ENCODE data around the gene LIMA1. TPM values are rescaled to one million over a fixed set of nuclear protein-coding genes. Genes with fewer than 3 reads are reported as not detected.

Gene LIMA1
- total RNA-seq, 1 donor from 2014 or later = 40.9 TPM

GRCh38 chr12:50184261-50184660 lies 99.1 kb downstream of the LIMA1 start:
- Mint-ChIP-seq H3K27me3 (no peaks in the 10 kb centered on the region), H3K36me3 (ENCODE audit: insufficient read depth) (peaks cover 2% of the 10 kb centered on the region), H3K27ac (no peak overlapping the region), H3K4me1 (ENCODE audit: low read depth) (no peaks in the 10 kb centered on the region), H3K4me3 (ENCODE audit: low read depth) (no peak overlapping the region), H3K9me3 (ENCODE audit: low read depth) (no peaks in the 10 kb centered on the region)
- no peak for TF ChIP-seq CTCF (IDR thresholded peaks at IDR 0.05; ENCODE audit: unreplicated experiment)
- no peak for DNase-seq (ENCODE audit: low spot score, unreplicated experiment)

- Mint-ChIP-seq H3K27me3 (no peaks in the 10 kb centered on the region), H3K27ac (no peak overlapping the region), H3K4me1 (ENCODE audit: low read depth) (no peaks in the 10 kb centered on the region), H3K9me3 (ENCODE audit: low read depth) (no peaks in the 10 kb centered on the region), H3K4me3 (ENCODE audit: low read depth) (no peak overlapping the region), H3K36me3 (ENCODE audit: insufficient read depth) (peaks cover 2% of the 10 kb centered on the region)
- no peak for TF ChIP-seq CTCF (IDR thresholded peaks at IDR 0.05; ENCODE audit: unreplicated experiment)
- DNase-seq (ENCODE audit: low spot score, unreplicated experiment) = no peak
Measured at GRCh38 chr12:50182461-50182860, 100.9 kb downstream of the LIMA1 start.

- DNase-seq (ENCODE audit: low spot score, unreplicated experiment) = no peak
Measured at GRCh38 chr12:50181691-50182090, 101.6 kb downstream of the LIMA1 start.

GRCh38 chr12:50175716-50176026 lies 107.6 kb downstream of the LIMA1 start:
- H3K27me3 Mint-ChIP-seq = no peaks in the 10 kb centered on the region

More at GRCh38 chr12:50181691-50182090, 101.6 kb downstream of the LIMA1 start:
- TF ChIP-seq CTCF (IDR thresholded peaks at IDR 0.05; ENCODE audit: unreplicated experiment) = no peak
- Mint-ChIP-seq H3K27ac (no peak overlapping the region), H3K36me3 (ENCODE audit: insufficient read depth) (peaks cover 2% of the 10 kb centered on the region), H3K27me3 (no peaks in the 10 kb centered on the region), H3K9me3 (ENCODE audit: low read depth) (no peaks in the 10 kb centered on the region), H3K4me3 (ENCODE audit: low read depth) (no peak overlapping the region), H3K4me1 (ENCODE audit: low read depth) (no peaks in the 10 kb centered on the region)

GRCh38 chr12:50174971-50175715 lies 108.2 kb downstream of the LIMA1 start:
- peaks cover 1% of the 10 kb centered on the region for H3K9me3 Mint-ChIP-seq (ENCODE audit: low read depth)
- H3K27ac Mint-ChIP-seq = no peak overlapping the region
- H3K4me3 Mint-ChIP-seq (ENCODE audit: low read depth) = no peak overlapping the region
- peaks cover 2% of the 10 kb centered on the region for H3K36me3 Mint-ChIP-seq (ENCODE audit: insufficient read depth)
- H3K4me1 Mint-ChIP-seq (ENCODE audit: low read depth) = no peaks in the 10 kb centered on the region
- DNase-seq (ENCODE audit: low spot score, unreplicated experiment) = no peak
- TF ChIP-seq CTCF (IDR thresholded peaks at IDR 0.05; ENCODE audit: unreplicated experiment) = peak; percentile 75
- no peaks in the 10 kb centered on the region for H3K27me3 Mint-ChIP-seq

More at GRCh38 chr12:50175716-50176026, 107.6 kb downstream of the LIMA1 start:
- no peak for TF ChIP-seq CTCF (IDR thresholded peaks at IDR 0.05; ENCODE audit: unreplicated experiment)
- no peak for DNase-seq (ENCODE audit: low spot score, unreplicated experiment)
- Mint-ChIP-seq H3K27ac (no peak overlapping the region), H3K4me3 (ENCODE audit: low read depth) (no peak overlapping the region), H3K36me3 (ENCODE audit: insufficient read depth) (peaks cover 2% of the 10 kb centered on the region), H3K9me3 (ENCODE audit: low read depth) (no peaks in the 10 kb centered on the region), H3K4me1 (ENCODE audit: low read depth) (no peaks in the 10 kb centered on the region)
